Right forelimb (tissue), 1 donor: ENCODE measurements around the gene CTSE.
"Not testable (repeated sequence)": the region's sequence is repeated elsewhere in the genome, so short reads cannot be mapped to it uniquely, and the experiment has no call there.

Experiments used
- DNase-seq: peaks from one replicate; pipeline ENCODE4 v3.0.0-alpha.2; 2018

CTSE gene

DNA sequence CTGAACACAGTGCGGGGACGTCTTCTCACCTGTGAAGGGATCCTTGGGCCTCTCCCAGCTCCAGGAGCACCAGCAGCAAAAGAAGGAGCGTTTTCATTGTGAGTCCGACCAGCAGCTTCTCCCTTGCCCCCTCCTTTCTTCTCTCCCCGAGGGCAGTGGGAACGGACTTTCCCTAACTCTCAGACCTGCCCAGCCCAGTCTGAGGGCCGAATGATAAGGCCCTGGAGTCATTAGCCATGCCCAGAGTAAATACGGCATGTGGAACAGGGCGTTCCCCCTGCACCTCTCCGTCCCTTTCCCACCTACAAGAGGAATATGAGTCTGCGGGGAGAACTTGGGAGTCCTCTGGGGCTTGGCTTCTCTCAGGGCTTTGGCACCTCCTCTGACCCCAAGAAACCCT lies at the start of gene CTSE:
TSS of gene CTSE (minus strand) at position 201 of the 400 bp plus-strand sequence. CDS start at position 97, 104 bp downstream.
- no peak for DNase-seq

DNA sequence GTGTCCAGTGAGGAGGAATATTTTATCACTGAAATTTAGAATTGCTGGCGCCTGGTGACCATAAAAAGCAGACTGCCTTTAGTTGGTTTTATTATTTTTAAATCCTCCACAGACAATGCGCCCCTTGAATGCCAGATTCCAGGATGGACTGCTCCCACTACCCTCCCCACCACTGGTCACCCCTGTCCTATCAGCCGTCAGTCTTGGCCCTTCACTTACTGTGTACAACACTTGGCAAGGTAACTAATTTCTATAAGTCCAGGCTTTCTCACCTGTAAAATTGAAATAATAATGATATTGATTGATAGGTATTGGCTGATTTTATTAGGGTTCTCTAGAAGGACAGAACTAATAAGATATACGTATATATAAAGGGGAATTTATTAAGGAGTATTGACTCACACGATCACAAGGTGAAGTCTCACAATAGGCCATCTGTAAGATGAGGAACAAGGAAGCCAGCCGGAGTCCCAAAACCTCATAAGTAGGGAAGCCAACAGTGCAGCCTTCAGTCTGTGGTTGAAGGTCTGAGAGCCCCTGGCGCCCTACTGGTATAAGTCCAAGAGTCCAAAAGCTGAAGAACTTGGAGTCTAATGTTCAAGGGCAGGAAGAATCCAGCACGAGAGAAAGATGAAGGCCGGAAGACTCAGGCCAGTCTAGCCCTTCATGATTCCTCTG lies 47.1 kb upstream of the CTSE start:
- no peak for DNase-seq

DNA sequence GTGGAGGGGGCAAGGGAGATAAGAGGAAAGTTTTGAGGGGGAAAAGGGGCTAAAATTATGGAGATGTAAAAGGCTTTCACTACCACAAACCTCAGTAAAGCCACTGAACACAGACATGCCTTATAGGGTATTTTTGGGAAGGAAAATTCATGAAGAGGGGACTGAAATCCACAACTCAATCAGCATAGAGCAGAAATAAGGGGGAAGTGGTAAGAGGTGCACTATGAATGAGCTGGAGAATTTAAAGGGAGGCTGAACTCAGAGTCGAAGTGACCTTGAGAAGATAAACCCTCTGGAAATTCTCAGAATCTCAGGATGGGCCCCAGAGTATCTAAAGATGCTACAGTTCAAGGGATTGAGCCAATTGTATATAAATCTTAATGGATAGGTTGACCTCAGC lies 44.6 kb upstream of the CTSE start:
- DNase-seq, result no peak

DNA sequence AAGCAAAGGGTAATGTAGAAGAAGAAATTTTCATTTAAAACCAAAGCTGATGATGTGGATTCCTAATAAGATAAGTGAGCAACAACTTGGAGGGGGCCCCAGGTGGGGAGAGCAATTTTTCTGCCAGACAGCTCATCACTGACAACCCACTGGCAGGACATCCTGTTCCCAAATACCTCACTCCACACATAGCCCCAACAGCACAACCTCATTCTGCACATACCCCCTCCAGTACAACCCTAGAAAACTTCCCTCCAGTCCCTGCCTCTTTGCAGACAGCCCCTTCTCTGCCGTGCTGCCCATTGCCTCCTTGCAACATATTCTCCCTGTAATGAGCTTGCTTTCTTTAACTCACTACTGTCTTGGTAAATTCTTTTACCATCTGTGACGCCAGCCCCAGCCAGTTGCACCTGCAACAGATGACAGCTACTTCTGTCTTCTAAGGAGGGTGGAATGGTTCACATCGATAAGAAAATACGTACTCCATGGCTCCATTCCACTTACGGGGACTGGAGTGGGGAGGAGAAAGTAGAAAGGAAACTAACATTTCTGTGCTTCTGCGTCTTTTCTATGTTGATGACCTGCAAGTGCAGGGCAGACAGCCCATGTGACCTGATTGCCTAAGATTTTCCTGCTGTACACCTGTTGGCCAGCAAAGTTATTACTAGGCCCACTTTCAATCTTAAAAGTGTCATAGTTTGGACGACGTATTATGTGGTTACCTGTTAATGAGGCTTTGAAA lies 44.0 kb upstream of the CTSE start:
- no peak for DNase-seq

DNA sequence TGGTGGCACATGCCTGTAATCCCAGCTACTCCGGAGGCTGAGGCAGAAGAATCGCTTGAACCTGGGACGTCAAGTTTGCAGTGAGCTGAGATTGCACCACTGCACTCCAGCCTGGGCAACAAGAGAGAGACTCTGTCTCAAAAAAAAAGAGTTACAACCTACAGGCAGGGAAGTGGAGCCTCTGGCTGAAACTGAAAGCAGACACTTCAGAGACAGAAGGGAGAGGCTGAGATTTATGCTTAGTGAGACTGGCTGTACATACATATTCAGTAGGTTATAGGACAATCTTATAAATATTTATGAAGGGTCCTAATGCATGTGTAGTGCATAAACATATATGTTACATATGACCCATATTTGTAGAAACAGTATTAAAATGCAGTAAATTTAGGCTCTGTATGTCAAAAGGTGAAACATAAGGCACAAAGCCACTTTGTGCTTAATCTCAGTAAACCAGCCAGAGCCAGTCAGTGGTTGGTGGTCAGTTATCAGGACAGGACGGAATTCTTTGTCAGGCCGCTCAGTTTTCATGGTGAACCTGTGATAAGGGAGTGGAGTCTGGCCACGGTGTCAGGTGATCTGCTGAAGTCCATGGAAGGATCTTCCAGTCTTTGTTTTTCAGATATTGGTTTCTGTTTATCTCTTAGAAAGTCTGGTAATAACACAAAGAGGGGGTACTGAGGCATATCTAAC lies 42.9 kb upstream of the CTSE start:
- no peak for DNase-seq

DNA sequence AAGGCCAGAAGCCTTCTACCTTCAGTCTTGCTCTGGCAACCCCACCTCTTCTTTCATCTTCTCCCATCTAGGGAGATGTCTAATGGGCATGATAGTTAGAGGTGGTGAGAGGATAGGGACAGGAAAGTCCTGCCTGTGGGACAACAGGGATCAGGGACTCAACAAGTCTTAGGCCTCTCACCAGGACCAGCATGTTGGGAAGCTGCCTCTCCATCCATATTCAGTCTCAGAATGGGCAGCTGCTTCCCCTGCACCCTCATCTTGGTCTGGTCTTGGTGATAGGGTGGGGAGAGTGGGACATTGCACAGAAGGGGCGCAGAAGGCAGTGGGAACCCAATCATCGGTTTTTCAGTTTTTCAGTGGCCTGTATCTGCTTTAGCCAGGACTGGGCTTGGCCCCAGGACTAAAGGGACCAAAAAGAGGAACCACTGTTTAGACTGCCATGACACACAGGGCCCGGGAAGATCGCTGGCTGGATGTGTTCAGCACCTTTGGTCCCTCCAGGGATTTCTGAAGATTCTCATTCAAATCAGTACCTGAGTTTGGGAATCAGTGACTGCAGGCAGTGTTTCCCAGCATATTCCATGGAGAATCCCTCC lies 42.0 kb upstream of the CTSE start:
- no peak for DNase-seq

DNA sequence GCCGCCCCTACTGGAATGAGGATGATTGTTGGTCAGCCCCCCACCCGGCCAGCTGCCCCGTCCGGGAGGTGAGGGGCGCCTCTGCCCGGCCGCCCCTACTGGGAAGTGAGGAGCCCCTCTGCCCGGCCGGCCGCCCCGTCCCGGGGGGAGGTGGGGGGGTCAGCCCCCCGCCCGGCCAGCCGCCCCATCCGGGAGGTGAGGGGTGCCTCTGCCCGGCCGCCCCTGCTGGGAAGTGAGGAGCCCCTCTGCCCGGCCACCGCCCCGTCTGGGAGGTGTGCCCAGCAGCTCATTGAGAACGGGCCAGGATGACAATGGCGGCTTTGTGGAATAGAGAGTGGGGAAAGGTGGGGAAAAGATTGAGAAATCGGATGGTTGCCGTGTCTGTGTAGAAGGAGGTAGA lies 40.8 kb upstream of the CTSE start:
- not testable (repeated sequence) for DNase-seq

DNA sequence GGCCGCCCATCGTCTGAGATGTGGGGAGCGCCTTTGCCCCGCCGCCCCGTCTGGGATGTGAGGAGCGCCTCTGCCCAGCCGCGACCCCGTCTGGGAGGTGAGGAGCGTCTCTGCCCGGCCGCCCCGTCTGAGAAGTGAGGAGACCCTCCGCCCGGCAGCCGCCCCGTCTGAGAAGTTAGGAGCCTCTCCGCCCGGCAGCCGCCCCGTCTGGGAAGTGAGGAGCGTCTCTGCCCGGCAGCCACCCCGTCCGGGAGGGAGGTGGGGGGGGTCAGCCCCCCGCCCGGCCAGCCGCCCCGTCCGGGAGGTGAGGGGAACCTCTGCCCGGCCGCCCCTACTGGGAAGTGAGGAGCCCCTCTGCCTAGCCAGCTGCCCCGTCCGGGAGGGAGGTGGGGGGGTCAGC lies 40.3 kb upstream of the CTSE start:
- DNase-seq, result not testable (repeated sequence)

DNA sequence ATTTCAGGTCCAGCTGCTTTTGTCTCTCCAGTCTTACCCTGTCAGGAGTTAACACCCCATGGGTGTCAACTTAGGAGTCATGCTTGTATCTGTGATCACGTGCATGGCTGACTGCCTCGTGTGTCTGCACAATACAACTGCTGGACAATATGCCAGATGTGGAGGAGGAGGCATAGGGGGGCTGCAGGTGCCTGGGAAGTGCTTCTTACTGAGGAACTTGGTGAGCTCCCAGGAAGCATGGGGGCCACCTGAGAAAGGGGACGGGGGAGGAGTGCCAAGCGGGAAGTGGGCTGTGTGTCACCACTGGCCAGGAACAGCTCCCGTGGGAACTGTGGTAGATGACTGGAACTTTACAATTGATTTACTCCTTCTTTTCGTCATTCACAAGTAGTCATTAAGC lies 38.8 kb upstream of the CTSE start:
- no peak for DNase-seq

DNA sequence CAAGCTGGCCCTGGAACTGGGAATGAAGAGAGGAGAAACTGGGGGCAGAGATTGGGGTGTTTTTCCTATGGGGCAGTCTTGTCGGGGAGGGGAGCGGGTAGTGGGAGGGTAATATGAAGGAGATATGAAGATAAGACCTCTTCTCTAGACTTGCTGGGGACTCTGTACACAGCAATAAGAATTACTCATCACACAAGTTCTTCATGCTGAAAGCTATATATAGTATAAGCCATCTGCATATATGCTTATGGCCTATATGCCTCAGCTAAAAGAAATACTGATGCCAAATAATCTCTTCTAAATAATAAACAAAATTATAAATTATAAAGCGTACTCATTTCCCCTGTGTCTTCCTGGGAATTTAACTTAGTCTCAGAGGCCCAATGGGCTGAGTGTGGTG lies 37.1 kb upstream of the CTSE start:
- no peak for DNase-seq

DNA sequence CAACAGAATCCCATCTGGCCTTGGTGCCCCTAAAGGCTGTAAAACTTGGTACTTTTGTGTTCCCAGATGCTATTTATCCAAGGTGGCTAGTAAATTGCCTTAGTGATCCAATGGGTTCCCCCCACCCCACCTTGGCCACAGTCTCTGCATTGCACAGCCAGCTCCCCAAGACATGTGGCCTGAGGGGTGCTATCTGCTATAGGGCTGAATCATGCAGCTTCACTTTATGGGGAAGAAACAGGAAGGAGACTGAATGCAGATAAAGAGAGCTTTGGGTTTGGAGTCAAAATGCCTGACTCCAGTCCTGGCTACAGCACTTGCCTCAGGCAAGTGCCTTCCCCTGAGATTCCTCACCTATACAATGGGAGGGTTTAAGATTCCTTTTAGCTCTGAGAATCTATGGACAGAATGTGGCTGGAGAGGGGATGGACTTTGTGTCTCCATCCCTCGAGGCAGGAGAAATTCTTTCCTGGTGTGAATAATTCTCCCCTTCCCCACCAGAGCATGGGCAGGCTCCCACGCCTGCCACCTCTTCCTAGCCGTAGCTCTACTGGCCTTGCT lies 35.7 kb upstream of the CTSE start:
- DNase-seq, result no peak

DNA sequence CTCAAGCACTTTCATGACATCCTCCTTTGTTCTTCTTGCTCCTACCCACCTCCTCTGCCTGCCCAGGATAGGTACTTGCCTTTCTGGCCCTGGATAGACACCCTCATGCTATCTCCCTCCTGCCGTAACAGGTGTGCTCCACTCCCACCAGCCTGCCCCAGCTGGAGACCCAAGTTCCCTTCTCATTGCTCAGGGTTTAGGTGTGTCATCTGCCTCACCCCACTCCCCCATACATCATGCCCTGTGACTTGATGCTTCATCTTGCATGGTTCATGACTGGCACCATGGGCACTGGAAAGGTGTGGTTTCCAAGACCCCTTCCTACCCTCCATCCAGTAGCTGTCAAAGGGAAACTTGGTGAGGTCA lies 35.2 kb upstream of the CTSE start:
- DNase-seq, result no peak

DNA sequence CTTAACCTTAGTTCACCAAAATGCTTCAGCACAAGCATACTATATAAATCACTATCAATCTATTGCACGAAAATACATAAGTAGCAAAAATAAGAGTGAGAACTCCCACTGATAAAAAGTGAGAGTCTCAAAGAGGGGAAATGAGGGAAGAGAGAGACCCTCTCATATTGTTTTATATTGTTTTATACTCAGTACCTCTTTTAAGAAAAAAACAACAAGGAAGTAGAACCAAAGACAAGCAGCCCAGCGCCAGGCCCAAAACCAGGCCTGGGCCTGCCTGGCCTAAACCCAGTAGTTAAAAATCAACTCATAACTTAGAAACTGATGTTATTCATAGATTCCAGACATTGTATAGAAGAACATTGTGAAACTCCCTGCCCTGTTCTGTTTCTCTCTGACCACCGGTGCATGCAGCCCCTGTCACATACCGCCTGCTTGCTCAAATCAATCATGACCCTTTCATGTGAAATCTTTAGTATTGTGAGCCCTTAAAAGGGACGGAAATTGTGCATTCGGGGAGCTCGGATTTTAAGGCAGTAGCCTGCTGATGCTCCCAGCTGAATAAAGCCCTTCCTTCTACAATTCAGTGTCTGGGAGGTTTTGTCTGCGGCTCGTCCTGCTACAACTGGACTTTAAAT lies 34.7 kb upstream of the CTSE start:
- not testable (repeated sequence) for DNase-seq

DNA sequence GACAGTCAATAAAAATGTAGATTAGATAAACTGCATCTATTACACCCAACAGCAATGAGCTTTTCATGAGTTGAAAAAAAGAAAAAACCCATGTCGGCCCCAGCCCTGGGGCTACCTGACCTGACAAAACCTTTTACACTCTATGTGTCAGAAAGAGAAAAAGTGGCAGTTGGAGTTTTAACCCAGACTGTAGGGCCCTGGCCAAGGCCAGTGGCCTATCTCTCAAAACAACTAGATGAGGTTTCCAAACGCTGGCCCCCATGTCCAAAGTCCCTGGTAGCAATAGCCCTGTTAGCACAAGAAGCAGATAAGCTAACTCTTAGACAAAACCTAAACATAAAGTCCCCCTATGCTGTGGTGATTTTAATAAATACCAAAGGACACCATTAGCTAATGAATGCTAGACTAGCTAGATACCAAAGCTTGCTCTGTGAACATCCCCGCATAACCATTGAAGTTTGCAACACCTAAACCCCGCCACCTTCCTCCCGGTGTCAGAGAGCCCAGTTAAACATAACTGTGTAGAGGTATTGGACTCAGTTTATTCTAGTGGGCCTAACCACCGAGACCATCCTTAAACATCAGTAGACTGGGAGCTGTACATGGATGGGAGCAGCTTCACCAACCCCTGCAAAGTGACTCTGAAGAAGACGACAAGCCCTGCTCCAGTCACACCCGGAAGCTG lies 32.1 kb upstream of the CTSE start:
- DNase-seq, result not testable (repeated sequence)

DNA sequence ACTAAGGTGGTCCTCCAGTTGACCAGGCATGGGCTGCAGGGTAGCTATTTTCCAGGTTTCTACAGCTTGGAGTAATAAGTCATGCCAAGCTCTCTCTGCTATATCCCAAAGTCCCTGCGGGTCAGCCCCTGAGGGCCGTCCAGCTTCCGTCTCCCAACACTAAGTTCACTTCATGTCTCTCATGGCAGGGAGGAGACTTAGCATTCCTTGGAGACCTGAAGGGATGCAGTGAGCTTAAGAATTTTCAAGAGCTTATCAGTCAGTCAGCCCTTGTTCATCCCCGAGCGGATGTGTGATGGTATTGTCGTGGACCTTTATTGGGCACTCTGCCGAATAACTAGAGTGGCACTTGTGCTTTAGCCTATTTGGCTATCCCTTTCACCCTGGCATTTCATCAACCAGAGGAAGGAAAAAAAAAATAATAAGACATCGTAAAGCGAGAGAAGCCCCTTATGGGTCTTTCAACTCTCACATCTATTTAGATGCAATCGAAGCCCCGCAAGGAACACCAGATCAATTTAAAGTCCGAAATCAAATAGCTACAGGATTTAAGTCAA lies 31.5 kb upstream of the CTSE start:
- DNase-seq, result not testable (repeated sequence)

DNA sequence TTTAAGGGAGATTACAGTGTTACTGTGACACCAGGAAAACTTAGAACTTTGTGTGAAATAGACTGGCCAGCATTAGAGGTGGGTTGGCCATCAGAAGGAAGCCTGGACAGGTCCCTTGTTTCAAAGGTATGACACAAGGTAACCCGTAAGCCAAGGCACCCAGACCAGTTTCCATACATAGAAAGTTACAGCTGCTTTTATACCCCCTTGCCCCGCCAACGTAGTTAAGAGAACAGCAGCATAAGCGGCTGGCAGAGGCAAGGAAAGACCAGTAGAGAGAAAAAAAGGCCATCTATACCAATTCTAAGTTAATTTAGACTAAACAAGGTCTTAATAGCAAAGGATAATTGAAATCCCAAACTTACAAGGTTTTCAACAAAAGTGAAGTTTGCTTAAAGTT lies 29.9 kb upstream of the CTSE start:
- DNase-seq, result not testable (repeated sequence)

DNA sequence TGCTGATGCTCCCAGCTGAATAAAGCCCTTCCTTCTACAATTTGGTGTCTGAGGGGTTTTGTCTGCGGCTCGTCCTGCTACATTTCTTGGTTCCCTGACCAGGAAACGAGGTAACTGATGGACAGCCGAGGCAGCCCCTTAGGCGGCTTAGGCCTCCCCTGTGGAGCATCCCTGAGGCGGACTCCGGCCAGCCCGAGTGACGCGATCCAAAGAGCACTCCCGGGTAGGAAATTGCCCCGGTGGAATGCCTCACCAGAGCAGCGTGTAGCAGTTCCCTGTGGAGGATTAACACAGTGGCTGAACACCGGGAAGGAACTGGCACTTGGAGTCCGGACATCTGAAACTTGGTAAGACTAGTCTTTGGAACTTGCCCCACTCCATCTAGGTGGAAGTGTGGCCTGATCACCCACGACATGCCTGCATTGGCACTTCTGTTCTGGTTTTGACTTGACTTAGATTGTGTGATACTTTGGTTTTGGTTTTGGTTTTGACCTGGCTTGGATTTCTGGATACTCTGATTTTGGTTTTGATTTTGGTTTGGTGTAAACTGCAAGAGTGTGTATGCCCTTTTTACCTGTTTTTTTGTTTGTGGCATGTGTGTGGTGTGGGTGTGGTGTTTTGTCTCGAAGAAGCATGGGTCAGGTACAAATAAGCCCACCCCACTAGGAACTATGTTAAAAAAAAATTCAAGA lies 29.4 kb upstream of the CTSE start, which contains the start of gene RHEX:
TSS of gene RHEX (plus strand) at position 255 of the 692 bp plus-strand sequence. CDS start 44,656 bp downstream, outside the sequence.
- not testable (repeated sequence) for DNase-seq

DNA sequence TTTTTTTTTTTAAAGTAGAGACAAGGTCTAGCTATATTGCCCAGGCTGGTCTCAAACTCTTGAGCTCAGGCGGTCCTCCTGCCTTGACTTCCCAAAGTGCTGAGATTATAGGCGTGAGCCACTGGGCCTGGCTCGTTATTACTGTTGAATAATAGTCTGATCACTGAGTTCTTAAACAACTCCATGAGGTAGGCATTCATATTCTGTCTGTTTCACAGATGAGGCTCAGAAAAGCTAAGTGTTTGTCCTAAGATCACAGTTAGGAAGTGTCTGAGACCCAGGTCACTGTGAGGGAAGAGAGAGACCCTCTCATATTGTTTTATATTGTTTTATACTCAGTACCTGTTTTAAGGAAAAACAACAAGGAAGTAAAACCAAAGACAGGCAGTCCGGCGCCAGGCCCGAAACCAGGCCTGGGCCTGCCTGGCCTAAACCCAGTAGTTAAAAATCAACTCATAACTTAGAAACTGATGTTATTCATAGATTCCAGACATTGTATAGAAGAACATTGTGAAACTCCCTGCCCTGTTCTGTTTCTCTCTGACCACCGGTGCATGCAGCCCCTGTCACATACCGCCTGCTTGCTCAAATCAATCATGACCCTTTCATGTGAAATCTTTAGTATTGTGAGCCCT lies 28.7 kb upstream of the CTSE start:
- DNase-seq, result not testable (repeated sequence)

DNA sequence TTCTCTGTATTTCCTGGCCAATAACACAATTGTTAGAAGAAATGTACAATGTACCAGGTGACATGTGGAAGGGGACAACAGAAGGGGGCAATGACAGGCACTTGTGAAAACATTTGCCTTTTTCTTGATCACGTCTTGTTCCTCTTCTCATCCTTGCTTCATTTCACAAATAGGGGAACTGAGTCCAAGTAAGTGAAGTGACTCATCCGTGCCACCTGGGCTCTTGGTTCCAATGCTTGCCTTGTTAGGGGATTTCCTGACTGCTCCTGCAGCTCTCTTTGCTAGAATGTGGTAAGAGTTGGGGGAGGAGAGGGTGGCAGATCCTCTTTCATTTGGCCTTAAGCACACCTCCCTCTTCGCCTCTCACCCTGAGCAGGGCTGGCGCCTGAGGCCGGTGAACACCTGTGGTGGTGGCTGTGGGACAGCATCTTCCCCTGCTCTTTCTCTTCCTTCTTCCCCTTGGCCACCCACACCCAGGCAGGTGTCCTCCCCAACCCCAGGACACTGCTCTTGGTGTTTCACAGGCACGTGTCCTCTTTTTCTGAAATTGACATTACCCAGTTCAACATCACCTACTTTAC lies 27.1 kb upstream of the CTSE start:
- DNase-seq, result no peak
